Left ventricle myocardium superior (tissue), 1 donor: ENCODE measurements around the gene CCZ1B. TPM values are rescaled to one million over a fixed set of nuclear protein-coding genes. Genes with fewer than 3 reads are reported as not detected.
"Not testable (repeated sequence)": the region's sequence is repeated elsewhere in the genome, so short reads cannot be mapped to it uniquely, and the experiment has no call there.

Experiments
- ATAC-seq: fragments of 200-7000 bp; cut with Tn5 transposase; one replicate; pipeline ENCODE4 v1.9.1; 2020; ENCODE audit warnings: mild to moderate bottlenecking, moderate library complexity
- DNase-seq: peaks from one replicate; pipeline ENCODE4 v3.0.0-alpha.2; 2020
- intact Hi-C: fragments of 100-400 bp; cut with micrococcal nuclease; formaldehyde crosslinking; loops from one replicate; pipeline ENCODE4 v1.11.0; 2022
- total RNA-seq: library from RNA; stranded (reverse); fragmentation: NEBNext Ultra II Directional; extraction: Animal tissue kit (Norgen Biotek cat#: 25700); gene quantifications from one replicate; pipeline ENCODE4 v1.2.1, GENCODE V29; 2021
- donor health status: DM: no; HTN: yes; CAD: no; lungs with severe emphysema.

Gene CCZ1B
- total RNA-seq, 1 donor from 2014 or later: 23.8 TPM

- DNase-seq, ATAC-seq, intact Hi-C loops: not testable (repeated sequence)
Measured at GRCh38 chr7:6789353-6789752, 36.7 kb downstream of the CCZ1B start.

GRCh38 chr7:6781581-6781980, 44.5 kb downstream of the CCZ1B start:
- intact Hi-C loops, ATAC-seq: not testable (repeated sequence)
- peak; percentile 16 for DNase-seq

- intact Hi-C loops, ATAC-seq, DNase-seq: not testable (repeated sequence)
Measured at GRCh38 chr7:6761186-6761585, 64.9 kb downstream of the CCZ1B start.

- intact Hi-C loops, DNase-seq: not testable (repeated sequence)
- peak; percentile 83 for ATAC-seq
Measured at GRCh38 chr7:6753964-6754363, 72.1 kb downstream of the CCZ1B start, which contains the start of gene RSPH10B2. Gene RSPH10B2, plus strand, starts transcription at chr7:6754103. Its CDS starts 3,575 bp downstream, at chr7:6757678.

- ATAC-seq, intact Hi-C loops, DNase-seq: not testable (repeated sequence)
Measured at GRCh38 chr7:6750173-6750572, 75.9 kb downstream of the CCZ1B start.

- DNase-seq, ATAC-seq, intact Hi-C loops: not testable (repeated sequence)
Measured at GRCh38 chr7:6749335-6749734, 76.7 kb downstream of the CCZ1B start.

Other genes starting within 250 kb of the CCZ1B start
- gene ZDHHC4, start 248.8 kb downstream of the CCZ1B start, total RNA-seq: 35.9 TPM
- gene INTS15, start 236.3 kb downstream of the CCZ1B start, total RNA-seq: 16.9 TPM
- gene ZNF853, start 210.7 kb downstream of the CCZ1B start, total RNA-seq: 11.1 TPM
- gene ZNF316, start 189.0 kb downstream of the CCZ1B start, total RNA-seq: 20.7 TPM
- 15.5 TPM for gene ZNF12, start 119.3 kb downstream of the CCZ1B start, total RNA-seq
- not detected for gene RSPH10B2, start 72.2 kb downstream of the CCZ1B start, total RNA-seq